Neural crest cell (in vitro differentiated cells): ENCODE data around the gene CYP4F22. TPM values are rescaled to one million over a fixed set of nuclear protein-coding genes. Genes with fewer than 3 reads are reported as not detected.

Source experiments
- DNase-seq: peaks from one replicate; pipeline ENCODE4 v3.0.0; 2021; ENCODE audit warnings: low read depth, mixed read lengths, low spot score
- H3K27ac Mint-ChIP-seq: one replicate; pipeline ENCODE4 v1.8.0; 2021; ENCODE audit warnings: mild to moderate bottlenecking, mixed read lengths; ENCODE audit not compliant: unreplicated experiment
- H3K27me3 Mint-ChIP-seq: 2 replicates; pipeline ENCODE4 v1.8.0; 2021; ENCODE audit warnings: low read depth, mild to moderate bottlenecking, mixed read lengths
- H3K36me3 Mint-ChIP-seq: 2 replicates; pipeline ENCODE4 v1.8.0; 2021; ENCODE audit warnings: low read depth, mild to moderate bottlenecking, mixed read lengths
- H3K4me1 Mint-ChIP-seq: 2 replicates; pipeline ENCODE4 v1.8.0; 2021; ENCODE audit warnings: mixed read lengths
- H3K4me3 Mint-ChIP-seq: one replicate; pipeline ENCODE4 v1.8.0; 2021; ENCODE audit warnings: mild to moderate bottlenecking, mixed read lengths
- H3K9me3 Mint-ChIP-seq: 2 replicates; pipeline ENCODE4 v1.8.0; 2021; ENCODE audit warnings: mixed read lengths
- total RNA-seq: library from RNA; stranded (reverse); gene quantifications from 2 replicates; pipeline ENCODE4 v1.2.1, GENCODE V29; 2021
- TF ChIP-seq, protein P1 (sequence below): fragments of 200-600 bp; sonication (generic); conservative IDR thresholded peaks from 2 replicates; pipeline ENCODE4 v1.5.0; 2021; ENCODE audit warnings: antibody characterized with exemption, mild to moderate bottlenecking

Gene CYP4F22
- total RNA-seq, 1 donor from 2014 or later = not detected

DNA sequence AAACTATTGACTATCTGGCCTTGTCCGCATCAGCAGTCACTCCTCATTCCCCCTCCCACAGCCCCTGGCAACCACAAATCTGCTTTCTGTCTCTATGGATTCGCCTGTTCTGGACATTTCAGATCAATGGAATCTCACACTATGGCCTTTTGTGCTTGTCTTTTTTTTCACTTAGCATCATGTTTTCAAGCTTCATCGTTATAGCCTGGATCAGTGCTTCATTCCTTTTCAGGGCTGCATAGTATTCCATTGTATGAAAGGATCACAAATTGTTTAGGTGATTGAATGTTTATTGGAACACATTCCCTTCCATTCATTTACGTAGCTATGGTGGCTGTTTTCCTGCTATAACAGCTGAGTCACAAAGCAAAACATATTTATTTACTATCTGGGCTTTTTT, 21.3 kb upstream of the CYP4F22 start:
- no peaks in the 10 kb centered on the region for H3K36me3 Mint-ChIP-seq
- H3K27me3 Mint-ChIP-seq = peaks cover 4% of the 10 kb centered on the region

DNA sequence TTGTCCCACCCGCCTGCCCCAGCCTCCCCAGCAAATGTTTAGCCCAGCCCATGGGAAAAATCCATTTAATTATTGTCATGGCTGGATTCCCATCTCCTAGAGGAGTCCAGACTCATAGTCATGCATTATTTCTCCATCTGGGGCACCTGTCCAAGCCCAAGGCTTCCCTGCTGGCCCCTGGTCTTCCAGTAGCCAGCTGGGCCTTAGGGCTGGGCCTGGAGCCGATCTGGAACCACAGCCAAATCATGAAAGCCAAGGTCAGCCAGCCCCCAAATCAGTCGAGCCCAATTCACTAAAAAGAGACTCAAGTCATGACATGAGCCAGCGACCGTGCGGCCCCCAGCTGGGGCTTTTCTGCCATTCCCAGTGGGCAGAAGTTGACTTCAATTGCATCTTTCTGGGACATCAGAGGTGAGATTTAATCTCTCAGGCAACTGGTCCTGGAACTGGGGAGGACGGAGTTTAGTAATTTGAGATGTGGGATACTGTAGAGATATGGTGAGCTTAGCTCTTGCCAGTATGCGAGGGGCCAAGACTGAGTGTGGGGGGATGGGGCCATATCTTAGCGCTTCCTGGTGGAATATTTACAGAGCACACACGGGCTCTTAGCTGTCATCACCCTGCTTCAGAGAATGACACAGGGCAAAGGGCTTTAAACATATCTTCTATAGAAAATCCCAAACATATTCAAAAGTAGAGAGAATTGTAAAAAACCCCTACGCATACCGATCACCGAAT, 19.7 kb upstream of the CYP4F22 start:
- Mint-ChIP-seq H3K27me3 (peaks cover 7% of the 10 kb centered on the region), H3K36me3 (no peaks in the 10 kb centered on the region), H3K4me1 (no peaks in the 10 kb centered on the region), H3K4me3 (no peak overlapping the region), H3K9me3 (peaks cover 10% of the 10 kb centered on the region), H3K27ac (no peak overlapping the region)
- DNase-seq = no peak
- TF ChIP-seq, protein P1, sequence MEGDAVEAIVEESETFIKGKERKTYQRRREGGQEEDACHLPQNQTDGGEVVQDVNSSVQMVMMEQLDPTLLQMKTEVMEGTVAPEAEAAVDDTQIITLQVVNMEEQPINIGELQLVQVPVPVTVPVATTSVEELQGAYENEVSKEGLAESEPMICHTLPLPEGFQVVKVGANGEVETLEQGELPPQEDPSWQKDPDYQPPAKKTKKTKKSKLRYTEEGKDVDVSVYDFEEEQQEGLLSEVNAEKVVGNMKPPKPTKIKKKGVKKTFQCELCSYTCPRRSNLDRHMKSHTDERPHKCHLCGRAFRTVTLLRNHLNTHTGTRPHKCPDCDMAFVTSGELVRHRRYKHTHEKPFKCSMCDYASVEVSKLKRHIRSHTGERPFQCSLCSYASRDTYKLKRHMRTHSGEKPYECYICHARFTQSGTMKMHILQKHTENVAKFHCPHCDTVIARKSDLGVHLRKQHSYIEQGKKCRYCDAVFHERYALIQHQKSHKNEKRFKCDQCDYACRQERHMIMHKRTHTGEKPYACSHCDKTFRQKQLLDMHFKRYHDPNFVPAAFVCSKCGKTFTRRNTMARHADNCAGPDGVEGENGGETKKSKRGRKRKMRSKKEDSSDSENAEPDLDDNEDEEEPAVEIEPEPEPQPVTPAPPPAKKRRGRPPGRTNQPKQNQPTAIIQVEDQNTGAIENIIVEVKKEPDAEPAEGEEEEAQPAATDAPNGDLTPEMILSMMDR = no peak

More for the DNA sequence above, 21.3 kb upstream of the CYP4F22 start:
- TF ChIP-seq, protein P1 = no peak
- no peak overlapping the region for H3K27ac Mint-ChIP-seq
- no peaks in the 10 kb centered on the region for H3K4me1 Mint-ChIP-seq
- no peak overlapping the region for H3K4me3 Mint-ChIP-seq
- no peak for DNase-seq
- H3K9me3 Mint-ChIP-seq = peaks cover 10% of the 10 kb centered on the region

DNA sequence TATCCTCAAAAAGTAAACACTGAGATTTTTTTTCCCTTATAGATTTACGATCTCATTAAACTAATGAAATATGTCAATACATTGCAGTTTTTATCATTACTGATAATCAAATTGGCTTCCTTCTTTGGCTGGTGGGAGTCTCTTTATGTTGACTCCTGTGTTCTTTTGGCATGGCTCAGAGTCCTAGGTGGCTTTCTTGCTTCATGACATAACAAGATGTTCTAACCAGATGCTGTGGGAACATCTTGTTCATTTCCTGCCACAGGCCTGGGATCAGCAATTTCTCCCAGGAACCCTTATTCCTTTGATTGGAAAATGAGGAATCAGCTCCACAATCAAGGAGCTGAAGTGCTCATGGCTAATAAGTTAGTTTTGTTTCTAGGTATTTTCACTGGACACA, 13.2 kb upstream of the CYP4F22 start:
- H3K9me3 Mint-ChIP-seq = peaks cover 4% of the 10 kb centered on the region

DNA sequence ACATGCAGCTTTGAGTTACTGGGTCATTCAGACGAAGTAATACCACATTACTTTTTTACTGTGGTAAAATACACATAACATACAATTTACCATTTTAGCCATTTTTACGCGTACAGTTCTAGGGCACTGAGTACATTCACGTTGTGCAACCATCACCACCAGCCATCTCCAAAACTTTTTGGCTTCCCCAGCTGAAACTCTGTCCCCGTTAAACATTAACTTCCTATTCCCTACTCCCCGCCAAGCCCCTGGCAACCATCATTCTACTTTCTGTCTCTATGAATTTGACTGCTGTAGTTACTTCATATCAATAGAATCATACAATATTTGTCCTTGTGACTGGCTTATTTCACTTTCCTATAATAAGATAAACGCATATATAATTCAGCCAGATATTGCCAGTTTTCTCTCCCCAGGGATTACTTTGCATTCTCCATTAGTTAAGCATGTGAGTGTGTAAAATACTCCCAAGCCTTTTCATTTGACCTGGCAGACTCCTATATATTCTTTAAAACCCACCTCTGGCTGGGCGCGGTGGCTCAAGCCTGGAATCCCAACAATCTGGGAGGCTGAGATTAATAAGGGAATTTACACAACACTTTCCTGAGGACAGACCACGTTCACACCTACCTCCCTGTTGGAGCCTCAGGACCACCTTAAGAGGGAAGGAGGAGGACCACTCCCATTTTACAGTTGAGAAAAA, 10.0 kb upstream of the CYP4F22 start:
- Mint-ChIP-seq H3K4me1 (no peaks in the 10 kb centered on the region), H3K9me3 (peaks cover 4% of the 10 kb centered on the region), H3K36me3 (no peaks in the 10 kb centered on the region), H3K27ac (no peak overlapping the region), H3K4me3 (no peak overlapping the region), H3K27me3 (peaks cover 36% of the 10 kb centered on the region)
- TF ChIP-seq, protein P1 = no peak
- DNase-seq = no peak

More for the DNA sequence above, 13.2 kb upstream of the CYP4F22 start:
- DNase-seq = no peak
- TF ChIP-seq, protein P1 = no peak
- H3K4me1 Mint-ChIP-seq = no peaks in the 10 kb centered on the region
- no peak overlapping the region for H3K4me3 Mint-ChIP-seq
- peaks cover 23% of the 10 kb centered on the region for H3K27me3 Mint-ChIP-seq
- H3K36me3 Mint-ChIP-seq = no peaks in the 10 kb centered on the region
- no peak overlapping the region for H3K27ac Mint-ChIP-seq

DNA sequence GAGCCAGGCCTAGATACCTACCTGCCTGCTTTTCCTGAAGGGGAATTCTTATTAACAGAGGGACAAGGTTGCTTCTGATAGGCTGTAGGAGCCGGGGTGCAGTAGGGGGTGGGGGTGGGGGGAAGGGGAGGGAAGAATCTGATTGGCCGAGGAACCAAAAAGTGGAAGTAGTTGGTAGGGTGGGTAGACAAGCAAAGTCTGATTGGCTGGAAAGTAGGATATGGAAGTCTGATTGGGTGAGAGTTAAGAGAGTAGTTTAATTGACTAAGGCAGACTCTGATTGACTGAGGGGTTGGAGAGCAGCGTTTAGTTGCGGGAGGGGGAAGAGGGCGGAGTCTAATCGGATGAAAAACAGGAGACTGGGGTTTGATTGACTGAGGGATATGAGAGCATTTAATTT, 9.4 kb upstream of the CYP4F22 start:
- no peaks in the 10 kb centered on the region for H3K4me1 Mint-ChIP-seq
- TF ChIP-seq, protein P1 = no peak
- H3K9me3 Mint-ChIP-seq = peaks cover 4% of the 10 kb centered on the region
- no peaks in the 10 kb centered on the region for H3K36me3 Mint-ChIP-seq
- no peak overlapping the region for H3K27ac Mint-ChIP-seq
- peaks cover 35% of the 10 kb centered on the region for H3K27me3 Mint-ChIP-seq
- no peak overlapping the region for H3K4me3 Mint-ChIP-seq
- no peak for DNase-seq
